ENCODE measurements around the gene BPIFB3. TPM values are rescaled to one million over a fixed set of nuclear protein-coding genes. Genes with fewer than 3 reads are reported as not detected.

The BPIFB3 gene
- total RNA-seq, 1 experiment from 2014 or later: not detected

DNA sequence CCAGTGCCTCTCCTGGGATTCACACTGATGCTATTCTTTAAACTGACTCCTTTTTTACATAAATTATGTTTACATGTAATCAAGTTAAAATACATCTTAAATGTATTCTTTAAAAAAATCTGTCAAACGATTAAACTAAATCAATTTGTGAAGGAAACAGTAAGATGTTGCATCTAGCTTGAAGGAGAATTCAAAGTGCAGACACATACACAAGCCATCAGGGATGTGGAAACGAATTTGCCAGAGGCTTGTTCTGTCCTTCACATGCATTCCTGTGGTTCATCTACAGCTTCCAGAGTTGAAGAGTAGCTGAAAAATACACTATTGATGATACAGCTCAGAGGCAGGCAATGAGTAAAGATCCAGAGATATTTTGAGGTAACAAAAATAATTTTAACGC is 7.3 kb upstream of the BPIFB3 start:
- DNase-seq (ENCODE audit: low spot score) (no peak), ATAC-seq (no peak)
- peaks cover 38% of the 10 kb centered on the region for H3K9me3 Mint-ChIP-seq
- CTCF ChIA-PET: no interaction called here
- no peak for TF ChIP-seq SMAD4 (CRISPR knock-in tag; IDR thresholded peaks at IDR 0.05)
- no peak for TF ChIP-seq JUN (CRISPR knock-in tag; IDR thresholded peaks at IDR 0.05)
- no peak for TF ChIP-seq HMGA2 (CRISPR knock-in tag; IDR thresholded peaks at IDR 0.05)
- no peak for TF ChIP-seq ATF6 (CRISPR knock-in tag; IDR thresholded peaks at IDR 0.05)
- no peak for TF ChIP-seq KAT7 (CRISPR knock-in tag; IDR thresholded peaks at IDR 0.05; ENCODE audit: borderline replicate concordance)
- TF ChIP-seq ZSCAN18 (CRISPR knock-in tag; IDR thresholded peaks at IDR 0.05): no peak
- TF ChIP-seq, protein P1, sequence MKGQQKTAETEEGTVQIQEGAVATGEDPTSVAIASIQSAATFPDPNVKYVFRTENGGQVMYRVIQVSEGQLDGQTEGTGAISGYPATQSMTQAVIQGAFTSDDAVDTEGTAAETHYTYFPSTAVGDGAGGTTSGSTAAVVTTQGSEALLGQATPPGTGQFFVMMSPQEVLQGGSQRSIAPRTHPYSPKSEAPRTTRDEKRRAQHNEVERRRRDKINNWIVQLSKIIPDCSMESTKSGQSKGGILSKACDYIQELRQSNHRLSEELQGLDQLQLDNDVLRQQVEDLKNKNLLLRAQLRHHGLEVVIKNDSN (CRISPR knock-in tag; IDR thresholded peaks at IDR 0.05): no peak
- no peak for TF ChIP-seq TP53 (CRISPR knock-in tag; IDR thresholded peaks at IDR 0.05)
- TF ChIP-seq E2F4 (CRISPR knock-in tag; IDR thresholded peaks at IDR 0.05; ENCODE audit: borderline replicate concordance, low read depth): no peak
- no peak for TF ChIP-seq TEAD1 (CRISPR knock-in tag; IDR thresholded peaks at IDR 0.05)
- TF ChIP-seq ARID4B (CRISPR knock-in tag; IDR thresholded peaks at IDR 0.05; ENCODE audit: borderline replicate concordance): no peak
- TF ChIP-seq TCF7 (CRISPR knock-in tag; IDR thresholded peaks at IDR 0.05; ENCODE audit: low read depth): no peak
- no peak for TF ChIP-seq ERG (CRISPR knock-in tag; IDR thresholded peaks at IDR 0.05)
- no peak for TF ChIP-seq SP1 (CRISPR knock-in tag; conservative IDR thresholded peaks at IDR 0.05)
- H3K36me3 Mint-ChIP-seq: peaks cover 20% of the 10 kb centered on the region
- no peaks in the 10 kb centered on the region for H3K4me1 Mint-ChIP-seq
- no peak overlapping the region for H3K27ac Mint-ChIP-seq
- no peak overlapping the region for H3K4me3 Mint-ChIP-seq
- H3K27me3 Mint-ChIP-seq (ENCODE audit: low read depth): peaks cover 15% of the 10 kb centered on the region
- POLR2A ChIA-PET: no interaction called here

DNA sequence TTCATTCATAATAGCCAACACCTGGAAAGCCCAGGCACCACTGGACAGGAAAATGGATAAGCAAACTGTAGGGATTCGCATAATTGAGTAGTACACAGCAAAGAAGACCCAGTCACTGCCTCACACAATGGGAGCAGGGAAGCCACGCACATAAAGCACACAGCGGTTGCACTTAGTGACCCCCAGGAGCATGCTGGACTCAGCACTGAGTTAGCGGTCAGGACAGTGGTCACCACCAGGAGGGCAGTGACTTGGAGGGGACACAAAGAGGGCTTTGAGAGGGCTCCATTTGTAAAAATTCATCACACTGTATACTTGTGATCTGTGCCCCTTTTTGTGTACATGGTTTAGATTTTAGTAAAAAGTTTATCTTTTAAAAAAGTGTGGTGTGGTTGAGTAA is 2.4 kb upstream of the BPIFB3 start:
- ATAC-seq (no peak), DNase-seq (ENCODE audit: low spot score) (no peak)
- CTCF ChIA-PET: interaction anchor here (0.6 to 1.2 kb wide), 2 partner anchors 105 to 393 kb away, joined by 3 read pairs; no protein-coding TSS in a partner anchor
- peaks cover 7% of the 10 kb centered on the region; the same call in 1 of the 2 replicates for H3K4me1 Mint-ChIP-seq
- POLR2A ChIA-PET: no interaction called here
- TF ChIP-seq, protein P2, sequence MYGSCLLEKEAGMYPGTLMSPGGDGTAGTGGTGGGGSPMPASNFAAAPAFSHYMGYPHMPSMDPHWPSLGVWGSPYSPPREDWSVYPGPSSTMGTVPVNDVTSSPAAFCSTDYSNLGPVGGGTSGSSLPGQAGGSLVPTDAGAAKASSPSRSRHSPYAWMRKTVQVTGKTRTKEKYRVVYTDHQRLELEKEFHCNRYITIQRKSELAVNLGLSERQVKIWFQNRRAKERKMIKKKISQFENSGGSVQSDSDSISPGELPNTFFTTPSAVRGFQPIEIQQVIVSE (CRISPR knock-in tag; IDR thresholded peaks at IDR 0.05; ENCODE audit: borderline replicate concordance): no peak
- no peak for TF ChIP-seq ZNF219 (CRISPR knock-in tag; IDR thresholded peaks at IDR 0.05; ENCODE audit: borderline replicate concordance)
- no peak for TF ChIP-seq ELF4 (CRISPR knock-in tag; IDR thresholded peaks at IDR 0.05; ENCODE audit: low read depth)
- TF ChIP-seq HMGA2 (CRISPR knock-in tag; IDR thresholded peaks at IDR 0.05): no peak
- no peak for TF ChIP-seq GABPB1 (CRISPR knock-in tag; IDR thresholded peaks at IDR 0.05)
- TF ChIP-seq CREB1 (CRISPR knock-in tag; IDR thresholded peaks at IDR 0.05): no peak
- H3K4me3 Mint-ChIP-seq: no peak overlapping the region
- H3K9me3 Mint-ChIP-seq: peaks cover 12% of the 10 kb centered on the region
- H3K27ac Mint-ChIP-seq: no peak overlapping the region
- peaks cover 6% of the 10 kb centered on the region for H3K36me3 Mint-ChIP-seq
- H3K27me3 Mint-ChIP-seq (ENCODE audit: low read depth): peaks cover 5% of the 10 kb centered on the region; the same call in 1 of the 2 replicates

All from WTC11 (cell line).